H1 (cell line): ENCODE measurements around the gene DHX32. TPM values are rescaled to one million over a fixed set of nuclear protein-coding genes. Genes with fewer than 3 reads are reported as not detected.

Experiments used
- E2F6 ChIP-seq: IDR thresholded peaks from 2 replicates; pipeline ENCODE4 v1.6.1; 2012; ENCODE audit warnings: inconsistent platforms
- EP300 ChIP-seq, 2 experiments: IDR thresholded peaks; 1 replicate in 1 of 2; 2 replicates in 1 of 2; pipeline ENCODE4 v1.6.1; 2011 to 2012; ENCODE audit warnings: low read depth in 2 of 2, low read length in 2 of 2, mild to moderate bottlenecking in 2 of 2, borderline replicate concordance in 1 of 2, inconsistent platforms in 1 of 2, moderate library complexity in 1 of 2
- KDM4A ChIP-seq: IDR thresholded peaks from one replicate; pipeline ENCODE4 v1.7.1; 2012; ENCODE audit warnings: low read depth, mild to moderate bottlenecking, moderate library complexity, low read length, inconsistent platforms; ENCODE audit not compliant: severe bottlenecking
- NANOG ChIP-seq: IDR thresholded peaks from 2 replicates; pipeline ENCODE4 v1.6.1; 2011; ENCODE audit warnings: low read length, low read depth, mild to moderate bottlenecking, inconsistent platforms; ENCODE audit not compliant: insufficient read depth, poor library complexity, severe bottlenecking
- RFX5 ChIP-seq: IDR thresholded peaks from 2 replicates; pipeline ENCODE4 v1.6.1; 2011; ENCODE audit warnings: low read depth, low read length, improper control_type of control experiment, borderline replicate concordance
- SIN3A ChIP-seq, 2 experiments: IDR thresholded peaks in 1 of 2; conservative IDR thresholded peaks in 1 of 2; 2 replicates each; pipeline ENCODE4 v1.6.1; 2011 to 2012; ENCODE audit warnings: low read length in 2 of 2, improper control_type of control experiment in 1 of 2, low read depth in 1 of 2, mild to moderate bottlenecking in 1 of 2
- SIX5 ChIP-seq: IDR thresholded peaks from 2 replicates; pipeline ENCODE4 v1.6.1; 2011; ENCODE audit warnings: mild to moderate bottlenecking, low read depth, low read length
- SP1 ChIP-seq: IDR thresholded peaks from 2 replicates; pipeline ENCODE4 v1.6.1; 2011; ENCODE audit warnings: low read depth, low read length
- TCF12 ChIP-seq: IDR thresholded peaks from 2 replicates; pipeline ENCODE4 v1.6.1; 2011; ENCODE audit warnings: low read depth, mild to moderate bottlenecking, low read length
- polyA plus RNA-seq, 7 experiments: library from polyadenylated mRNA; depleted of rRNA in 3 of 7; stranded (reverse) in 5 of 7; unstranded in 2 of 7; fragments of >200 nt in 5 of 7; fragments of 200-250 nt in 2 of 7; gene quantifications; 1 replicate in 5 of 7; 2 replicates in 1 of 7; 4 replicates in 1 of 7; pipeline versions ENCODE4 v1.2.1 to v1.2.3, GENCODE V29; 2011 to 2013; ENCODE audit warnings: missing spikeins in 2 of 7, mixed read lengths in 2 of 7
- total RNA-seq: library from RNA; stranded (reverse); fragmentation: NEBNext Ultra II Directional; extraction: Animal tissue kit (Norgen Biotek cat#: 25700); gene quantifications from 2 replicates; pipeline ENCODE4 v1.2.1, GENCODE V29; 2021

DHX32 gene
- total and polyA plus RNA-seq, 2 of the 8 experiments (the other 6 are each of a cell fraction or from before 2014, with no cell fraction given) = 12.4 to 15.8 TPM

GRCh38 chr10:125881192-125881591 lies at the start of gene DHX32 (continued):
- TF ChIP-seq RFX5 = no peak
- no peak for TF ChIP-seq SIX5
- peak; percentile 75 for TF ChIP-seq NANOG
- TF ChIP-seq KDM4A = no peak
- peak; percentile 66 for TF ChIP-seq E2F6
- TF ChIP-seq SP1 = peak; percentile 67; the same call in 1 of the 2 replicates
- peak in 1 of 2 experiments; percentile 57; a peak in 1 of 3 replicates for TF ChIP-seq EP300 (IDR thresholded peaks at IDR 0.05; ENCODE audit: borderline replicate concordance in 1 of 2, low read depth in 2 of 2, low read length in 2 of 2)
- TF ChIP-seq TCF12 = 0 out of 2 replicates have a peak, but pooled peaks have one; percentile 25
- TF ChIP-seq SIN3A (conservative IDR thresholded peaks at IDR 0.05 in 1 of 2, IDR thresholded peaks at IDR 0.05 in 1 of 2; ENCODE audit: low read depth in 1 of 2, low read length in 2 of 2) = 0 out of 4 replicates have a peak, but pooled peaks of 1 of the 2 experiments have one; percentile 59
